Fibroblast of lung (primary cell): Measurements from ENCODE around the gene SGK1.

Experiments used
- CTCF ChIP-seq, 2 donors: IDR thresholded peaks in 1 of 2; conservative IDR thresholded peaks in 1 of 2; 1 replicate in 1 of 2; 2 replicates in 1 of 2; pipeline ENCODE4 v1.5.1; 2011 to 2012; ENCODE audit warnings: low read length in 2 of 2, control low read depth in 1 of 2, inconsistent platforms in 1 of 2, low read depth in 1 of 2, mild to moderate bottlenecking in 1 of 2
- EZH2 ChIP-seq: IDR thresholded peaks from 2 replicates; pipeline ENCODE4 v1.5.1; 2012; ENCODE audit warnings: low read length, control low read depth, mild to moderate bottlenecking; ENCODE audit errors: missing control alignments

GRCh38 chr6:134177236-134177635, 140.7 kb downstream of the SGK1 start:
- TF ChIP-seq CTCF (conservative IDR thresholded peaks at IDR 0.05 in 1 of 2, IDR thresholded peaks at IDR 0.05 in 1 of 2; ENCODE audit: low read depth in 1 of 2, low read length in 2 of 2) (no peak), EZH2 (no peak)
